Hematopoietic multipotent progenitor cell treated with erythropoietin and hydrocortisone succinate and interleukin-3 and kit ligand, for 4 days (in vitro differentiated cells): Measurements from ENCODE around the gene CDR2.
A peak's percentile ranks its signal among the peaks of the same experiment; 100 is the strongest.
"Not testable (repeated sequence)": the region's sequence is repeated elsewhere in the genome, so short reads cannot be mapped to it uniquely, and the experiment has no call there.

ENCODE experiments used
- DNase-seq: peaks from one replicate; pipeline ENCODE4 v3.0.0-alpha.2; 2015

Gene CDR2

GRCh38 chr16:22374311-22375116 is at the start of gene CDR2:
Gene CDR2 (minus strand): TSS chr16:22374619. CDS start chr16:22374309, 310 bp downstream.
- DNase-seq: peak; percentile 99

DNA sequence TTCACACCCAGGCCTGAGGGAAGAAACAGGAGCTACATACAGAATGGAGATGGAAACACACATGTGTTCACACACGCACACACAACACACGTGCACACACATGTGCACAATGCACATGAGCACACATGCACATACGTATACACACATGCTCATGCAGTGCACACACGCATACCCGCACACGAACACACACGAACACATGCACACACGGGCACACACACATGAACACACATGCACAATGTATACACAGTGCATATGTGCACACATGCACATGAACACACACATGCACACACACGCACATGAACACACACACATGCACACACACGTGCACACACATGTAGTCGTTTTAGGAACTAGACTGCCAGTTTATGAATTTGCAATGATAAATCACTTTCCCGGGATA is 49.3 kb upstream of the CDR2 start:
- DNase-seq: no peak

- DNase-seq: no peak
These were observed 46.7 kb upstream of the CDR2 start for GRCh38 chr16:22421136-22421535.

GRCh38 chr16:22420606-22421135 is 46.3 kb upstream of the CDR2 start:
- DNase-seq: no peak

DNA sequence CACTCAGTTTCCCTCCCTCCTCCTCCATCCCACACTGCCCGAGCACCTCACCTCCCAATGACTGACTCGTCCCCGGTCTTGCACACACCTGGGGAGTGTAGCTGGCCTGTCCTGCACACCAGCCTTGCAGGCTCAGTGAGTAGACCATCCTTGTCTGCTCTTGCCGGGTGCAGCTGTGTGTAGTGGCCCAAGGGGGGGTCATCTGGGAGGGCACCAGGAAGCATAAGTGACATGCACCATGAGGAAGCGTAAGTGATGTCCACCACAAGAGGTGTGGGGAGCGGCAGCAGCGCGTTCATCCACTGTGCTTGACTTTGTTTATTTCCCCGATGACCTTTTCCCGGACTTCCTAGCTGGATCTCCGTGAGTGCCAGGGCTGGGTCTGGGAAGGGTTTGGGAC is 45.5 kb upstream of the CDR2 start:
- no peak for DNase-seq

DNA sequence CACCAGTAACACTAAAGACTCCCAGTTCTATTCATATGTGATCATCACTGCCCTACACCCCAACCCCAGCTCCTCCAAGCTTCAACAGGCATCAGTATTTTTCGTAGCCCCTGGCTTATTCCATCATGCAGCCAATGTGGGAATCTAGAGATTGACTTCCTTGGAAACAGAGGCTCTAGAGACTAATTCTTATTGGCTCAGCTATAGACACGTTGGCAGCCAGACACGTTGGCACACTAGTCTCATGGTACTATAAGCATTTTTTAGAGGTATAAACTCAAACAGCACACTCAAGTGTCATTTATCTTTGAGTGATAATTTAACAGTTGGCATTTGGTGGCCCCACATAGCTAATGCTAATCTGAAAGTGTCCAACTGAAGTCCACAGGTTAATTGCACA is 44.4 kb upstream of the CDR2 start:
- DNase-seq: no peak

GRCh38 chr16:22417798-22418197 is 43.4 kb upstream of the CDR2 start:
- not testable (repeated sequence) for DNase-seq

- no peak for DNase-seq
These were observed 42.6 kb upstream of the CDR2 start for GRCh38 chr16:22417019-22417418.

DNA sequence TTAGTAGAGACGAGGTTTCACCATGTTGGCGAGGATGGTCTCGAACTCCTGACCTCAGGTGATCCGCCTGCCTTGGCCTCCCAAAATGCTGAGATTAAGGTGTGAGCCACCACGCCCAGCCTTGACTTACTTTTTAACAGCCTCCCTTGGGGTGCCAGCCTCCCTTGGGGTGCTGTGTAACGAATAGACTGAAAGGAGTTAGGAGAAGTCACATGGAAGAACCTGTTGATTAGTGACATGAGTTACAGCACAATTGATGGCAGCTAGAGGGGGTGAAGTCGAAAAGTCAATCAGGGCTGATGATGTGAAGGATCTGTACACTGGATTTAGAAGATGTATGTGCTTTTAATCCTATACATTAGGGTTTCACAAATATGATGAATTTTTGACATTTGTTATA is 39.4 kb upstream of the CDR2 start:
- no peak for DNase-seq

- DNase-seq: no peak
These were observed 33.1 kb upstream of the CDR2 start for GRCh38 chr16:22407486-22407885.

DNA sequence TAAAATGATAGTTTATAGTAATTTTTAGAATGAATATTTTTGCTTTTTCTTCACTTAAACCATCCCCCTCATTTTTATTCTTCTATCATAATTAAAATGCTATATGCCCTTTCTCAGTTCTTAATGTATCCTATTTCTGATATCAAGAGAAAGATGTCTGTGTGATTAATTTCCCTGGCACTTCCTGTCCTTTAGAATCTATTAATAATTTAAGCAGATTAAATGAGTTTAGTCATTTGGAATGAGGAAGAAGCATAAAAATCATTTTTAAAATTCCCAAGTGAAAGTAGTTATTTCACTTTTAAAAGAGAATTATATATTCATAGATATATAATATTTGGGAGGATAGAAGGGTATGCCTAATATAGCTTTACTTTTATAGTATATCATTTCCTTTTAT is 27.8 kb upstream of the CDR2 start:
- no peak for DNase-seq

DNA sequence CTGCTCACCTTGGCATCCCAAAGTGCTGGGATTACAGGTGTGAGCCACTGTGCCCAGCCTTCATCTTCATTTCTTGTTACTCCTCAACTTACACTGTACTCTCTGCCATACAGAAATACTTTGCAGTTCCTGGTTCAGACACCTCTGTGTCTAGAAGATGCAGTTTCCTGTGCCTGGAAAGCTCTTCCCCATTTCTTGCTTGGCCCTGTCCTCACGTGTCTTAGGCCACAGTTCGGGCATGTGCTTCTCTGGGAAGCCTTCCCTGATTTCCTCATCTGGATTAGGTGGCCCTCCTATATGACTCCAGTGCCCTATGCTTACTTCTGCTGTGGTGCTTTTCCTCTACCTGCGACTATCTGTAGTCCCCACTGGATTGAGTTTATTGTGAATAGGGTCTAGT is 26.5 kb upstream of the CDR2 start:
- DNase-seq: peak; percentile 16

DNA sequence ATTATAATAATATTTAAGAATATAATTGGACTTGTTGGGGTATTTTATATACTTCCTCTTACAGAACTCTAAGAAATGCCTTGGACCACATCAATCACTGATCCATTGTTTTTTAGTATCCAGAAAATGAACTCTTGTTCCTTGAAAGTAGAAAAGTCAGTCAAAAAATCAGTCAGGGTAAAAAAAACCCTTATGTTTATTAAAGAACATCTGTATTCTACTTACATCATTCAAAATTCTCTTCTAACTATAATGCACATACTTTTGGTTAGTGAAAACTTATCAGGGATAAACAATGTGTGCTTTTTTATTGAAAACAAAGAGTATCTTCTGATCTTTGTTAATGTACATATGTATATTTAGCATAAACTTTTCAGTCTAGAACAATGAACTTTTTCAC is 23.5 kb upstream of the CDR2 start:
- DNase-seq: no peak

DNA sequence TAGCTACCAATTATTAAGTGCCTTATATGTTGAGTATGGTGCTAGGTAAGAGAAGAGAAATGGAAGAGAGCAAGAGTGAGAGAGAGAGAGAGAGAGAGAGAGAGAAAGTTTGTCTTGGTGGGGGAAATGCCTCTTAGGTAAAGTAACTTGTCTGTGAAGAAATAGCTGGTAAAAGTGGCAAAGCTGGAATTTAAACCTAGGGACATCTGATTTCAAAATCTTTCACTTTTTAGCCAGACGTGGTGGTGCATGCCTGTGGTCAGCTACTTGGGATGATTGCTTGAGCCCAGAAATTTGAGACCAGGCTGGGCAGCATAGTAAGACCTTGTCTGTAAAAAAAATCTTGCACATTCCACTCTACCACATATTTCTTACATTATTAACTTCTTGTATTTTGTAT is 23.0 kb upstream of the CDR2 start:
- no peak for DNase-seq

- DNase-seq: no peak
These were observed 21.5 kb upstream of the CDR2 start for GRCh38 chr16:22395960-22396359.

DNA sequence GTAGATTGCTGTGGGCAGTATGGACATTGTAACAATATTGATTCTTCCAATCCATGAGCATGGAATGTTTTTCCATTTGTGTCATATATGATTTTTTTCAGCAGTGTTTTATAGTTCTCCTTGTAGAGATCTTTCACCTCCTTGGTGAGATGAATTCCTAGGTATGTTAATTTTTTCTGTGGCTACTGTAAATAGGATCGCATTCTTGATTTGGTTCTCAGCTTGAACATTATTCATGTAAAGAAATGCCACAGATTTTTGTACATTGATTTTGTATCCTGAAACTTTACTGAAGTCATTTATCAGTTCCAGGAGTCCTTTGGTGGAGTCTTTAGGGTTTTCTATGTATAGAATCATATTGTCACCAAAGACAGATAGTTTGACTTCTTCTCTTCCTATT is 19.7 kb upstream of the CDR2 start:
- no peak for DNase-seq

GRCh38 chr16:22388101-22388644 is 13.8 kb upstream of the CDR2 start:
- peak; percentile 16 for DNase-seq

DNA sequence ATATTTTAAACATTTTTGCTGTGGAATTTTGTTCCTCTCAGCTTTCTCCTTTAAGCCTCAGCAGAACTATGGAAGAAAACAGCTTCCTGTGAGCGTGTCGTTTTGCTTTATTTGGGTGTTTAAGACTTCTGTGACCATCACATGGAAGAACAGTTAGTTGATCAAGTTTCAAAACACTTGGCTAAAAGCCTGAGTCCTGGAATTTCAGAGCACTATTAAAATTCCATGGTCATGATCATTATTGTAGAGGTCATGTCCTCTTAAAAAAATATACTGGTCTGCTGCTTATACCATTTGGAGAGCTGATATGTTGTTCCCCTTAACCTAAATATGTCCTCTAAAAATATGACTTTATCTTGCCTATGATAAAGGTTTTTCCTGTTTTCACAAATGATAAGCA is 12.6 kb upstream of the CDR2 start:
- no peak for DNase-seq

DNA sequence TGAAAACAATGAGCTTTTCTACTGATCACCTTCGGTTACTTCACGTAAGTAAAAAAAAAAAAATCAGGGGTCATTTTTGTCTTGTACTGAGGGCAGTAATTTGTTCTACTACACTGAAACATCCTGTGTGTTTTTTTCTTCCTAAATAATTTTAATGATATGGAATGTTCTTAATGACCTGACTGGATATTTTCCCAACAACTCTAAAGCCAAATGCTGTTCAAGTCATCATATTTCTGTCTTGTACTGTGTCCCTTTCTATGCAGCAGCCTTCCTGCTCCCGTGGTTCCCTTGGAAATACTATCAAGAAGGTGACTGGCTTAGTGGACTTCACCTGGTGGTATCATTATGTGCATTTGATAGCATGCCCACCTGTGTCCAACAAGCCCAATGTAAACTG is 10.8 kb upstream of the CDR2 start:
- DNase-seq: no peak

- DNase-seq: no peak
These were observed 9.4 kb upstream of the CDR2 start for GRCh38 chr16:22383827-22384226.

DNA sequence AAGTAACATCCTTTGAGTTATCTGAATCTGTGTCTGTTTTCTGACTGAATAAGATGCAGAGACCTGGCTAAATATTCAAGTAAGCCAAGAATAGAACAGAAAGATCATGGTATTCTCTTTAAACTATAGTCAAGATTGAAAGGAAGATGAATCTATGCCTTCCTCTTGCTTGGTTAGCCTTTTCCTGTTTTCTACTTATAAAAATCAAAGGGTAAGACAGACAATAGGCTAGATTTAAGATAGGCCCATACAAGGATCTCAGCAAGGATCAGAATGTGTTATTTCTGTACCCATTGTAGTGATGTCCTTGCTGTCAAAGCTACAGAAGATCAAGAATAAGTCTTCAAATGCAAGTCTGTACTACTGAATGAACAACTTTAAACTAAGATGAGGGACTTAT is 7.0 kb upstream of the CDR2 start:
- no peak for DNase-seq

DNA sequence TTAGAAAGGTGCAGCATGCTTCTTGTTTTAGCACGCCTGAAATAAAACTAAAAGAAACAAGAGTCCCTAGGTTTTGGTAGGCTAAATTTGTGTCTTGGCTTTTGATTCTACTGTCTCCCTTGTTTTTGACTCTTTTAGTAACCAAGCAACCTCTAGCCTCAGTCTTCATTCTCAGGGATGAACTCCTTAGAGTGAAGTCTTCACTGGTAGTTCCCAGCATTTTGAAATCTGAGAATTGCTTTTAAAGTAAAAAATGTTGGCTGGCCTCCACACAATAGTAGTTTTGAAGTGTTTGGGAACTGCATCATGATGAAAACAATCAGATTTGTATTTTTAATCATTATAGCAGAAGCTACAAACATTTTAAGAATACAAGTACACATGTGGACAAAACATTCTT is 6.1 kb upstream of the CDR2 start:
- DNase-seq: no peak

DNA sequence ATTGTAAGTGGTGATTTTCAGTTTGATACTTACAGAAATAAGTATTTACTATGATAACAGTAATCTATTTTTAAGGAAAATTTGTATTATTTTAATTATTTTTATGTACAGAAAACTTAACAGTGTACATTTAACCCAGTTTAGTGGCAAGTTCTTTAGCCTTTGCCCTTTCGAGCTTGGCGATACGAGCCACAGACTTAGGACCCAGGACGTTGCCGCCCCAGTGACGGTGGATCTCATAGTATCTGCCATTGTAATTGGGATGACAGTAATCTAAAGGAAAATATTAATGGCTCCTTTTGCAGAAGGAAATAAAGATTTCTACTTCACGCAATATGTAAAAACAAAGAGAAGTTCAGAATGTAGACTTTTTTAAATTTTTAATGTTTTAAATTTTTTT is 5.2 kb upstream of the CDR2 start:
- DNase-seq: no peak

GRCh38 chr16:22375963-22376640 is 1.7 kb upstream of the CDR2 start:
- no peak for DNase-seq
